Activated T-cell treated with anti-CD3 and anti-CD28 coated beads, Interleukin-2, amount 50 U/mL, for 72 hours (primary cell): ENCODE results near the gene PLCG1. TPM values are rescaled to one million over a fixed set of nuclear protein-coding genes. Genes with fewer than 3 reads are reported as not detected.

Source experiments
- ATAC-seq, 2 donors: fragments of 150-1000 bp; cut with Tn5 transposase; replicated peaks in 1 of 2; 2 replicates each; pipeline ENCODE4 v1.10.0; 2021; ENCODE audit warnings: moderate library complexity in 2 of 2, mild to moderate bottlenecking in 1 of 2
- DNase-seq, 2 donors: peaks; one replicate each; pipeline ENCODE4 v3.0.0; 2021 to 2022; ENCODE audit warnings: mixed read lengths in 1 of 2
- H3K27ac Mint-ChIP-seq: one replicate; pipeline ENCODE4 v1.8.0; 2022; ENCODE audit warnings: mild to moderate bottlenecking, moderate library complexity, mixed read lengths
- H3K27me3 Mint-ChIP-seq: one replicate; pipeline ENCODE4 v1.8.0; 2022; ENCODE audit warnings: low read depth, mixed read lengths
- H3K36me3 Mint-ChIP-seq, 2 donors: one replicate each; pipeline ENCODE4 v1.8.0; 2022; ENCODE audit warnings: mixed read lengths in 2 of 2, mild to moderate bottlenecking in 1 of 2; ENCODE audit not compliant: insufficient read depth in 2 of 2
- H3K4me1 Mint-ChIP-seq: one replicate; pipeline ENCODE4 v1.8.0; 2022; ENCODE audit warnings: low read depth, mixed read lengths
- H3K4me3 Mint-ChIP-seq, 2 donors: one replicate each; pipeline ENCODE4 v1.8.0; 2022; ENCODE audit warnings: mild to moderate bottlenecking in 2 of 2, mixed read lengths in 2 of 2, moderate library complexity in 2 of 2
- H3K9me3 Mint-ChIP-seq, 2 donors: one replicate each; pipeline ENCODE4 v1.8.0; 2022; ENCODE audit warnings: mixed read lengths in 2 of 2
- total RNA-seq, 2 donors: library from RNA; stranded (reverse); gene quantifications; one replicate each; pipeline ENCODE4 v1.2.3, GENCODE V29; 2022

The PLCG1 gene
- total RNA-seq, 2 donors from 2014 or later: 177 to 221 TPM

GRCh38 chr20:41175201-41175651 is 37.9 kb downstream of the PLCG1 start:
- no peaks in the 10 kb centered on the region for H3K9me3 Mint-ChIP-seq
- H3K27me3 Mint-ChIP-seq: no peaks in the 10 kb centered on the region
- ATAC-seq: no peak
- peaks cover 8 to 11% of the 10 kb centered on the region in 2 donors for H3K36me3 Mint-ChIP-seq
- H3K4me3 Mint-ChIP-seq: no peak overlapping the region
- no peak overlapping the region for H3K27ac Mint-ChIP-seq
- peaks cover 12% of the 10 kb centered on the region for H3K4me1 Mint-ChIP-seq
- DNase-seq: no peak

DNA sequence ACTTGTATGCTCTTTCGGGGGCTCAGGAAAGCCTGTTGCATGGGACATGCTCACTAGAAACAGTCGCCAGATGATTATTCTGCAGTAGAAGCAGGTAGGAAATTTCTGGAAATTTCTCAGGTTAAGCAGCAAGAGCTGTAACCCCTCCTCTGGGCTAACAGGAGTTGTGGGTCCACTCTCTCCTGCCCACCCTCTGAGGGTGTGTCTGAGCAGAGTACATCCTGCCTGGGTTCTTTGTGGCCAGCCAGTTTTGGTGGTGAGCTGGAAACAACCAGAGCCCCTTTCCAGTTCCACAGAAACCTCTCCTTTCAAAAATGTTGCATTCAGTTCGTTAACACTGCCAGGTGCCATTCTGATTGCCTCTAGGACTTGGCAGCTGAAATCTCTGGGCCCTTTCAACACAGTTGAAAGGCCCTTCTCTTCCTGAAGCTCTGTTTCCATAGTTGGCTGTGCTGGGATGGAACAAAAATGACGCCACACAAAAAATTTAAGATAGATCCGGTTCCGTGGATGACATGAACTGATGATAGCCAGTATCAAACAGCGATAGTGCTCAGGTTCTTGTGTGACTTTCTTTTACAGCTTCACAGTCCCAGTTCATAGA is 38.5 kb downstream of the PLCG1 start:
- no peaks in the 10 kb centered on the region for H3K9me3 Mint-ChIP-seq
- DNase-seq (no peak), ATAC-seq (no peak)
- no peaks in the 10 kb centered on the region for H3K27me3 Mint-ChIP-seq
- H3K36me3 Mint-ChIP-seq: peaks cover 3 to 6% of the 10 kb centered on the region in 2 donors
- H3K27ac Mint-ChIP-seq: no peak overlapping the region
- peaks cover 7% of the 10 kb centered on the region for H3K4me1 Mint-ChIP-seq
- no peak overlapping the region for H3K4me3 Mint-ChIP-seq

- no peak for ATAC-seq
- Mint-ChIP-seq H3K27me3 (no peaks in the 10 kb centered on the region), H3K36me3 (peaks cover 0 to 1% of the 10 kb centered on the region in 2 donors), H3K9me3 (no peaks in the 10 kb centered on the region), H3K4me1 (peaks cover 2% of the 10 kb centered on the region), H3K27ac (no peak overlapping the region), H3K4me3 (no peak overlapping the region)
- DNase-seq: no peak
Observed at GRCh38 chr20:41176711-41177552, 39.6 kb downstream of the PLCG1 start.

GRCh38 chr20:41177636-41178035 is 40.3 kb downstream of the PLCG1 start:
- Mint-ChIP-seq H3K9me3 (no peaks in the 10 kb centered on the region), H3K27me3 (no peaks in the 10 kb centered on the region), H3K36me3 (no peaks in the 10 kb centered on the region), H3K27ac (no peak overlapping the region), H3K4me3 (no peak overlapping the region), H3K4me1 (peaks cover 9% of the 10 kb centered on the region)
- no peak for DNase-seq
- no peak for ATAC-seq

DNA sequence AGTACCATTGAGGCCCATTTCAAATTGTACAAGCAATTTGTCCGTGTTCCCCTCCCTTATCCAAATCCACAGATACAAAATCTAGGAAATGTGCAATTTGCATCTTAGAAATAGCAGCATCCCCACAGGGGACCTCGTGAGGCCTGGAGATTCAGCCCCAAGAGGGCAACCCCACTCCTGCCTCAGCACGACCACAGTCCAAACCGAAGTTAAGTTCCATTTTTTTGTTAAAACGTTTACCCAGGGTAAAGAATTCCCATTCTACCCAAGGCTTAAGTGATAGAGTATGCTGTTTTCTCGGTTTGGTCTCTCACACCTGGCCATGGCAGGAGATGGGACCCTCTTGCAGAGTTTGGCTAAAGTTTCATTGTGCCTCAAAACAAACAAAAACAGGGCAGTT is 41.2 kb downstream of the PLCG1 start:
- H3K4me3 Mint-ChIP-seq: no peak overlapping the region
- no peak for DNase-seq
- H3K27me3 Mint-ChIP-seq: no peaks in the 10 kb centered on the region

GRCh38 chr20:41178904-41179432 is 41.6 kb downstream of the PLCG1 start:
- DNase-seq: no peak
- Mint-ChIP-seq H3K4me1 (peaks cover 10% of the 10 kb centered on the region), H3K36me3 (no peaks in the 10 kb centered on the region), H3K4me3 (no peak overlapping the region), H3K27me3 (no peaks in the 10 kb centered on the region), H3K27ac (no peak overlapping the region), H3K9me3 (no peaks in the 10 kb centered on the region)
- ATAC-seq: no peak

More for the DNA sequence above, 41.2 kb downstream of the PLCG1 start:
- ATAC-seq: no peak
- Mint-ChIP-seq H3K4me1 (peaks cover 10% of the 10 kb centered on the region), H3K9me3 (no peaks in the 10 kb centered on the region), H3K27ac (no peak overlapping the region), H3K36me3 (no peaks in the 10 kb centered on the region)

DNA sequence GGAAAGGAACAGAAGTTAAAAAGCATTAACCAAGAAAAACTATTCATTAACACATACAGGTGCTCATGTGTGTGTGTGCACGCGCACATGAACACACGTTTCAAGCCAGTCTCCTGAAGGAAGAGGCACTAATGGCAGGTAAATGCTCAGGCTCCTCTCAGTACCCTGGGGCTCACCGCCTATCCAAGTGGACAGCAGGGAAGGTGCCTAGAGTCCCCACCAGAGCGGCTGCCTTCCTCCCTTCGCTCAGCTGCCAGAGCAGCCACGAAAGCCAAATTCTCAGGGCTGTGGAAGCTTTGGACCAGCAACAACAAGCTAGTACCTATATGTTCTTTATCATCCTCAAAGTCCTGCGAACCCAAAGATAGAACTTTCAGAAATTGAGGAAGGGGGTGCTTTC is 42.6 kb downstream of the PLCG1 start:
- Mint-ChIP-seq H3K9me3 (no peaks in the 10 kb centered on the region), H3K27ac (no peak overlapping the region), H3K27me3 (no peaks in the 10 kb centered on the region), H3K4me1 (peaks cover 10% of the 10 kb centered on the region), H3K4me3 (no peak overlapping the region), H3K36me3 (no peaks in the 10 kb centered on the region)
- no peak for ATAC-seq
- DNase-seq: no peak

DNA sequence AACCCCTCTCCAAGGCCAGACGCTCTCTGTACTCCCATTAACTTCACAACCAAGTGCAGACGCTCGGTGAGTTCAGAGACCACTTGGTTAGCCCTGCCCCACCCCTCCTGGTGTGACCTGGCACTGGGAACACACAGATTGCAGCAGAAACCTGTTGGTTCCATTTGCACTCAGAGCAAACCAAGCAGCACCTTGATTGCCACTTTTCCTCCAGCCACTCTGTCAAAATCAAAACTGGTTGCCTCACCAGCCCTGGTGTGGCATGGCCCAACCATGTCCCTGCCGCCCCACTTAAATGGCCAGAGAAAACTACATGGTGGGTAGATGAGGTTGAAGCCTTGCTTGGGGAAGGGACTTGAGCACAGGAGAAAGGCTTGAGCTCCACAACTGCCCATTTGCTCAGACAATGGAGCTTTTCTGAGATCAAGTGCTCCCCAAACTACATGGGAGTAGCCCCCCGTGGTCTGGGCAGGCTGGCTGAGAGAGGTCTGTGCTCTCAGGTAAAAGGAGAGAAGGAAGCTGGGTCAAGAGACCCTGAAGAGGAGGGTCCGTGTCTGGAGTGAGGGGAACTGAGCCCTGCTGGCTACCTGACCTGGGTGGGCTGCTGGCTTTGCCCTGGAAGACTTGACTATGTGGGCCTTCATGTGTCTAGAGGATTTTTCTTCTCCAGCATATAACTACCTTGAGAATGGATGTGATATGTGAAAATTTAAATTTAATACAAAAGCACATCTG is 43.4 kb downstream of the PLCG1 start:
- DNase-seq (no peak), ATAC-seq (no peak)
- Mint-ChIP-seq H3K27me3 (no peaks in the 10 kb centered on the region), H3K27ac (peak overlapping the region; percentile 19), H3K4me3 (no peak overlapping the region), H3K4me1 (peaks cover 10% of the 10 kb centered on the region), H3K9me3 (no peaks in the 10 kb centered on the region), H3K36me3 (no peaks in the 10 kb centered on the region)

GRCh38 chr20:41181567-41181966 is 44.2 kb downstream of the PLCG1 start:
- Mint-ChIP-seq H3K4me3 (no peak overlapping the region), H3K9me3 (no peaks in the 10 kb centered on the region), H3K4me1 (peaks cover 10% of the 10 kb centered on the region), H3K27ac (peak overlapping the region; percentile 86), H3K36me3 (no peaks in the 10 kb centered on the region), H3K27me3 (no peaks in the 10 kb centered on the region)
- no peak for DNase-seq
- ATAC-seq: no peak

DNA sequence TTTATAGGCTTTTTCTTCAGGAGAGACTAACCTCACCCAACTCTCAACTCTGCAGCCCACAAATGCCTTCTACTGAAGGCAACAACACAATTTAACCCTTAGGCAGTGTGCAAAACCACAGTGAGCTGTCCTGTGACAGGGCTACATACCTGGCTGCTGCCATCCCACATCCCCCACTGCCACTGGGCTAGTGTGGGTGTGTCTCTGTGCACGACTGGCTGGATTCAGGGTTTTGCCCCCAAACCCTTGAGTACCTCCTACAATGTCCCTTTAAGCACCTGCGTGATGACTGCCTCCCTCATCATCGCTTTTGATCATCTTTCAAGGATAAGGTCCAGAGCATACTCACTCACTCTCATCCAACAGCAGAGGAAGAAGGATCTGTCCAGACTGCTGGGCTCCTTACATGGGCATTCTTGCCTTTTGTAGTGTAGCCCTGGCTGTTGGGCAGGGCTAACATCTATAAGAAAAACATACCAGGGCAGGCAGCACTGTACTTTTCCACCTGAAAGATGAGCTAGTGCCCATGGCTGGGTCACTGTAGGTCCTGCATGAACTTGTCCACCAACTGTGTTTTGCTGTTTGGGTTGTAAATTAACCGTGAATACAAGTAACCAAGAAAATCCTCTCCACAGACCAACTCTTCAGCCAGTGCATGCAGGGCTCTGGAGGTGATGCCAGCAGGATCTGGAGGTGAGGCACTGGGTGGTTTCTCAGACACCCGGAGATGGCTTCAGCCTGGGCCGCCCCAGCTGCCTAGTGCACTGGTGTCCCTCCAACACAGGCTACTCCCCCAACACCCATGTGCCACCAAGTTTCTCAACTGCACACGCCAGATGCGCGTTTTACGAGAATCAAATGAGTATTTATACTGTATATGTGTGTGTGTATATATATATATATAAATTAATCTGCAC is 45.2 kb downstream of the PLCG1 start:
- ATAC-seq (peak; percentile 42 to 47), DNase-seq (no peak)
- no peaks in the 10 kb centered on the region for H3K9me3 Mint-ChIP-seq
- H3K4me3 Mint-ChIP-seq: no peak overlapping the region
- peaks cover 10% of the 10 kb centered on the region for H3K4me1 Mint-ChIP-seq
- no peaks in the 10 kb centered on the region for H3K36me3 Mint-ChIP-seq
- H3K27me3 Mint-ChIP-seq: no peaks in the 10 kb centered on the region
- H3K27ac Mint-ChIP-seq: peak overlapping the region; percentile 86

DNA sequence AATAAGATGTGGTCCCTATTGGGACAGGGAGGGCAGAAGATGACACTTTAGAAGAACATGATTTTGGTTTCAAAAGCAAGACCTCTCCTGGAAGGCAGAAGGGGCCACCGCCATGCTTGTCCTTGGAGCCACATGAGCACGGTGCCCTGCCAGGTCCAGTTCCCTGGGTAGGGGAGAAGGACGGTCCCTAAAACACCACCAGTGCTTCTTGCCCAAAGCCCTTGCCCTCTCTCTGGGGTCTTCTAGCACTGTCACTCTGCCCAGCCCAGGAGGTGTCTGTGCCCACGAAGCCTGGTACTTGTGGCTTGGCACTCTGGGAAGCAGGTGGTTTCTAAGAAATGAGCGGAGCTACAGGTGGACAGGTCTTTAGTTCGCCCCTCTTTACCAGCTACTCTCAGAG is 46.0 kb downstream of the PLCG1 start:
- Mint-ChIP-seq H3K4me3 (no peak overlapping the region), H3K9me3 (no peaks in the 10 kb centered on the region), H3K4me1 (peaks cover 10% of the 10 kb centered on the region), H3K27me3 (no peaks in the 10 kb centered on the region), H3K27ac (no peak overlapping the region), H3K36me3 (no peaks in the 10 kb centered on the region)
- DNase-seq (no peak), ATAC-seq (no peak)

GRCh38 chr20:41183831-41184230 is 46.5 kb downstream of the PLCG1 start:
- Mint-ChIP-seq H3K27me3 (no peaks in the 10 kb centered on the region), H3K36me3 (no peaks in the 10 kb centered on the region), H3K27ac (no peak overlapping the region), H3K4me3 (no peak overlapping the region), H3K9me3 (no peaks in the 10 kb centered on the region), H3K4me1 (peaks cover 10% of the 10 kb centered on the region)
- no peak for ATAC-seq
- DNase-seq: no peak
